ENCODE measurements around the gene SLC25A5. TPM values are rescaled to one million over a fixed set of nuclear protein-coding genes. Genes with fewer than 3 reads are reported as not detected.

SLC25A5 gene
- total RNA-seq (2014; rRNA removed; shearing (Covaris generic)): 264 and 280 TPM in 2 replicates

DNA sequence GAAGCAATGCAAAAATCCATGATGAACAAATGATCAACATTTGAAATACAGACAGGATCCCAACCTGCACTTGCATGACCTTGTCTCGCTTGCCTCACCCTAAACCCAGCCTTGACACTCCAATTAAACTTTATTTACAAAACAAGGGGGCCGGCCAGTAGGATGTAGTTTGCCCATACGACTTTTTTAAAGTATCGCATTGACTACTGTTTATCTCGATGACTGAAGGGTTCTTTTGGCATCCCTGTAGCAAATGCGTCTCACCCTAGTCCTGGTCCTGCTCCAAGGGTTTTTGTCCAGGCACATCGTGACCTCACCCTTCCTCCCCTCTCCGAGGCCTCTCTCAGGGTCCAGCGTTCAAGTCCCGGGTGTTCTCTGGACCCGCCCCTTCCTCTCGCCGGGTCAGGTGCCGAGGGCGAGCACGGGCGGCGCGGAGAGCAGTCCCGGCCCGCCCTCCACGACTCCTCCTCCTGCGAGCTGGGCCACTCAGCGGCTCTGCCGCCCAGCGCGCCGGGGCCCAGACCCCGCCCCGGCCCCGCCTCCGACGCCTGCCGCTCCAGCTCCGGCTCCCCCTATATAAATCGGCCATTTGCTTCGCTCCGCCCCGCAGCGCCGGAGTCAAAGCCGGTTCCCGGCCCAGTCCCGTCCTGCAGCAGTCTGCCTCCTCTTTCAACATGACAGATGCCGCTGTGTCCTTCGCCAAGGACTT is at the start of gene SLC25A5:
Gene SLC25A5 (plus strand): TSS at position 603 of the 709 bp plus-strand sequence. CDS start 72 bp downstream, at position 675.

Small RNA genes lying within 50 kb of the gene (small RNA-seq; reads per million reads assigned to genes)
- gene RNU1-67P (0.42 reads per million, percentile 10 among the genes with 10 or more reads in this experiment), gene RNY3P16 (not detected)

Other genes starting within 250 kb of the SLC25A5 start
- 72.0 and 78.8 TPM in 2 replicates for gene PGRMC1, start 232.2 kb upstream of the SLC25A5 start, total RNA-seq (2014; rRNA removed; shearing (Covaris generic))
- gene SLC25A43, start 69.1 kb upstream of the SLC25A5 start, total RNA-seq (2014; rRNA removed; shearing (Covaris generic)): 5.4 and 6.2 TPM in 2 replicates
- 53.2 and 59.3 TPM in 2 replicates for gene STEEP1, start 97.0 kb downstream of the SLC25A5 start, total RNA-seq (2014; rRNA removed; shearing (Covaris generic))
- 24.9 and 27.9 TPM in 2 replicates for gene UBE2A, start 106.1 kb downstream of the SLC25A5 start, total RNA-seq (2014; rRNA removed; shearing (Covaris generic))
- 10.0 and 11.5 TPM in 2 replicates for gene NKRF, start 138.0 kb downstream of the SLC25A5 start, total RNA-seq (2014; rRNA removed; shearing (Covaris generic))
- gene SEPTIN6, start 224.7 kb downstream of the SLC25A5 start, total RNA-seq (2014; rRNA removed; shearing (Covaris generic)): 11.5 and 15.3 TPM in 2 replicates